Renal cortical epithelial cell (primary cell): ENCODE measurements around the gene RAB3IL1. TPM values are rescaled to one million over a fixed set of nuclear protein-coding genes. Genes with fewer than 3 reads are reported as not detected.

Experiments
- DNase-seq: peaks from one replicate; pipeline ENCODE4 v3.0.0-alpha.2; 2011; ENCODE audit warnings: low read depth
- total RNA-seq: library from RNA; depleted of rRNA; stranded (reverse); fragments of >200 nt; gene quantifications from 2 replicates; pipeline ENCODE4 v1.2.3, GENCODE V29; 2014

RAB3IL1 gene
- total RNA-seq, 1 donor from 2014 or later, result 0.75 TPM

GRCh38 chr11:61952882-61953281 is 35.5 kb upstream of the RAB3IL1 start:
- no peak for DNase-seq

GRCh38 chr11:61951484-61952135 is 34.2 kb upstream of the RAB3IL1 start:
- DNase-seq, result no peak

GRCh38 chr11:61950035-61950547 is 32.7 kb upstream of the RAB3IL1 start, which contains the start of gene BEST1:
Gene BEST1, plus strand, starts transcription at chr11:61950351. Its CDS starts 1,456 bp downstream, at chr11:61951807.
- no peak for DNase-seq

GRCh38 chr11:61949169-61950034 is 32.0 kb upstream of the RAB3IL1 start:
- no peak for DNase-seq

- no peak for DNase-seq
Measured at GRCh38 chr11:61948505-61948904, 31.1 kb upstream of the RAB3IL1 start.

GRCh38 chr11:61947486-61948210 is 30.3 kb upstream of the RAB3IL1 start:
- DNase-seq, result peak; percentile 75

GRCh38 chr11:61946894-61947293 is 29.5 kb upstream of the RAB3IL1 start:
- DNase-seq, result no peak

- no peak for DNase-seq
Measured at GRCh38 chr11:61945191-61945590, 27.8 kb upstream of the RAB3IL1 start.

GRCh38 chr11:61940466-61940865 is 23.1 kb upstream of the RAB3IL1 start:
- DNase-seq, result no peak

GRCh38 chr11:61935861-61936260 is 18.5 kb upstream of the RAB3IL1 start:
- DNase-seq, result no peak

- DNase-seq, result no peak
Measured at GRCh38 chr11:61930933-61931332, 13.6 kb upstream of the RAB3IL1 start.

GRCh38 chr11:61928606-61929005 is 11.2 kb upstream of the RAB3IL1 start:
- no peak for DNase-seq

- DNase-seq, result no peak
Measured at GRCh38 chr11:61927501-61927900, 10.1 kb upstream of the RAB3IL1 start.

- no peak for DNase-seq
Measured at GRCh38 chr11:61926235-61926634, 8.9 kb upstream of the RAB3IL1 start.

- no peak for DNase-seq
Measured at GRCh38 chr11:61925736-61926135, 8.4 kb upstream of the RAB3IL1 start.

GRCh38 chr11:61924064-61924455 is 6.7 kb upstream of the RAB3IL1 start:
- DNase-seq, result no peak

GRCh38 chr11:61923166-61924063 is 6.0 kb upstream of the RAB3IL1 start:
- no peak for DNase-seq

- DNase-seq, result no peak
Measured at GRCh38 chr11:61922539-61922938, 5.2 kb upstream of the RAB3IL1 start.

GRCh38 chr11:61921446-61921845 is 4.1 kb upstream of the RAB3IL1 start:
- DNase-seq, result no peak

- DNase-seq, result peak; percentile 40
Measured at GRCh38 chr11:61919705-61920631, 2.6 kb upstream of the RAB3IL1 start.
